Ovary (tissue), 9 donors: ENCODE results near the gene TMPRSS3. TPM values are rescaled to one million over a fixed set of nuclear protein-coding genes. Genes with fewer than 3 reads are reported as not detected.

Experiments
- DNase-seq, 5 donors: peaks; one replicate each; pipeline ENCODE4 v3.0.0-alpha.2; 2019 to 2020
- H3K27ac ChIP-seq, 2 donors: fragments of 200-600 bp; one replicate each; pipeline versions ENCODE4 v1.5.1 to v1.8.0; 2019 to 2022
- H3K27me3 ChIP-seq: fragments of 200-600 bp; one replicate; pipeline ENCODE4 v1.8.0; 2022
- H3K36me3 ChIP-seq: fragments of 200-600 bp; sonication (generic); one replicate; pipeline ENCODE4 v1.5.1; 2019
- H3K4me1 ChIP-seq: one replicate; pipeline ENCODE4 v1.8.1; 2013; ENCODE audit warnings: mild to moderate bottlenecking, moderate library complexity; ENCODE audit not compliant: insufficient read depth
- H3K4me3 ChIP-seq: fragments of 200-600 bp; sonication (generic); one replicate; pipeline ENCODE4 v1.5.1; 2017
- H3K9me3 ChIP-seq, 2 donors: fragments of 200-600 bp in 1 of 2; sonication (generic) in 1 of 2; one replicate each; pipeline versions ENCODE4 v1.5.1 to v1.8.1; 2013 to 2019; ENCODE audit warnings: mild to moderate bottlenecking in 1 of 2, moderate library complexity in 1 of 2
- CTCF ChIP-seq, 3 donors: fragments of 450-650 bp in 2 of 3; fragments of 200-600 bp in 1 of 3; IDR thresholded peaks; one replicate each; pipeline versions ENCODE4 v1.5.1 to v1.8.0; 2016 to 2022; ENCODE audit warnings: antibody characterized with exemption in 3 of 3, mild to moderate bottlenecking in 1 of 3
- EP300 ChIP-seq: sonication (generic); formaldehyde crosslinking; IDR thresholded peaks from one replicate; pipeline ENCODE4 v1.6.1; 2017; ENCODE audit warnings: antibody characterized with exemption
- POLR2A ChIP-seq: fragments of 450-650 bp; IDR thresholded peaks from one replicate; pipeline ENCODE4 v1.6.1; 2017; ENCODE audit warnings: antibody characterized with exemption, mild to moderate bottlenecking, moderate library complexity
- WGBS, 3 donors: extraction: QIAGEN DNeasy Blood & Tissue Kit in 1 of 3; methylation state at CpG; one replicate each; pipeline versions ENCODE4 v1.1.5 to v1.1.7; 2013 to 2017; 5-methylcytosine and 5-hydroxymethylcytosine counted together
- intact Hi-C, 4 donors: fragments of 100-400 bp; cut with DNase I; formaldehyde crosslinking; loops; one replicate each; pipeline versions ENCODE4 v1.11.0 to v1.15.1; 2022 to 2023
- polyA plus RNA-seq, 2 donors: library from polyadenylated mRNA; stranded (reverse); fragments of 200-250 nt in 1 of 2; fragments of 350-450 nt in 1 of 2; fragmentation: Illumina TruSeq in 1 of 2; extraction: RNeasy Lipid Tissue Mini Kit (QIAGEN cat#74804) in 1 of 2; gene quantifications; one replicate each; pipeline ENCODE4 v1.2.3, GENCODE V29; 2013 to 2014
- total RNA-seq, 7 donors: library from RNA; depleted of rRNA in 2 of 7; stranded (reverse); fragments of >200 nt in 2 of 7; fragmentation: NEBNext Ultra II Directional in 3 of 7; extraction: Animal tissue kit (Norgen Biotek cat#: 25700) in 3 of 7; gene quantifications; one replicate each; pipeline versions ENCODE4 v1.1.0 to v1.2.4, GENCODE V29; 2016 to 2023
- donor health status: DM: no; HTN: no; CAD: no; lungs with moderate emphysema.
- donor health status: DM: no; HTN: no; CAD: no.
- donor health status: Bipolar disorder and iron deficiency.
- donor health status: DM: yes; HTN: yes; CAD: no.
- donor health status: DM: no; HTN: no; CAD: no.
- donor health status: DM: yes; HTN: yes; CAD: no.

The TMPRSS3 gene
- total and polyA plus RNA-seq, 9 donors: 0.07 to 28.6 (median 1.4) TPM; not detected in 2

GRCh38 chr21:42375966-42376337, 19.9 kb downstream of the TMPRSS3 start:
- TF ChIP-seq EP300 (no peak), POLR2A (no peak), CTCF (IDR thresholded peaks at IDR 0.05) (no peak)
- WGBS, 3 donors: 57 to 79% (median 74%) methylated on average over 3 of the region's 3 CpGs
- intact Hi-C loops: no loop called here
- no peaks in the 10 kb centered on the region for H3K36me3 ChIP-seq
- no peak for DNase-seq
- no peaks in the 10 kb centered on the region for H3K9me3 ChIP-seq
- no peaks in the 10 kb centered on the region for H3K27me3 ChIP-seq
- no peak overlapping the region for H3K4me3 ChIP-seq
- H3K4me1 ChIP-seq: no peaks in the 10 kb centered on the region
- no peak overlapping the region for H3K27ac ChIP-seq

GRCh38 chr21:42375506-42375905, 20.3 kb downstream of the TMPRSS3 start:
- intact Hi-C loops: no loop called here
- no peak for DNase-seq
- no peak for TF ChIP-seq CTCF (IDR thresholded peaks at IDR 0.05)
- no peak for TF ChIP-seq EP300
- TF ChIP-seq POLR2A: no peak
- no peaks in the 10 kb centered on the region for H3K36me3 ChIP-seq
- no peaks in the 10 kb centered on the region for H3K27me3 ChIP-seq
- 58 to 67% (median 63%) methylated on average over 11 of the region's 11 CpGs for WGBS, 3 donors
- no peaks in the 10 kb centered on the region for H3K9me3 ChIP-seq
- no peak overlapping the region for H3K4me3 ChIP-seq
- no peak overlapping the region for H3K27ac ChIP-seq
- no peaks in the 10 kb centered on the region for H3K4me1 ChIP-seq

- WGBS, 3 donors: 12 to 20% (median 20%) methylated on average over 21 to 23 of the region's 23 CpGs
- Histone ChIP-seq H3K27ac (no peak overlapping the region), H3K4me3 (no peak overlapping the region), H3K36me3 (no peaks in the 10 kb centered on the region), H3K9me3 (no peaks in the 10 kb centered on the region), H3K27me3 (no peaks in the 10 kb centered on the region), H3K4me1 (no peaks in the 10 kb centered on the region)
- no peak for TF ChIP-seq POLR2A
- TF ChIP-seq EP300: no peak
- TF ChIP-seq CTCF (IDR thresholded peaks at IDR 0.05): no peak
- intact Hi-C loops: no loop called here
- DNase-seq: no peak
Observed at GRCh38 chr21:42374864-42375499, 20.9 kb downstream of the TMPRSS3 start.

- H3K27me3 ChIP-seq: no peaks in the 10 kb centered on the region
- H3K9me3 ChIP-seq: no peaks in the 10 kb centered on the region
- H3K4me1 ChIP-seq: no peaks in the 10 kb centered on the region
- intact Hi-C loops: no loop called here
- H3K4me3 ChIP-seq: no peak overlapping the region
- H3K27ac ChIP-seq: no peak overlapping the region
- H3K36me3 ChIP-seq: no peaks in the 10 kb centered on the region
- DNase-seq: no peak
- 55 to 68% (median 57%) methylated on average over 7 of the region's 7 CpGs for WGBS, 3 donors
- no peak for TF ChIP-seq EP300
- TF ChIP-seq CTCF (IDR thresholded peaks at IDR 0.05): no peak
- no peak for TF ChIP-seq POLR2A
Observed at GRCh38 chr21:42374457-42374856, 21.4 kb downstream of the TMPRSS3 start.
